ENCODE results near the gene DAAM1. TPM values are rescaled to one million over a fixed set of nuclear protein-coding genes. Genes with fewer than 3 reads are reported as not detected.

The DAAM1 gene
- total RNA-seq, 4 donors from 2014 or later, result 13.5 to 72.7 (median 46.2) TPM

DNA sequence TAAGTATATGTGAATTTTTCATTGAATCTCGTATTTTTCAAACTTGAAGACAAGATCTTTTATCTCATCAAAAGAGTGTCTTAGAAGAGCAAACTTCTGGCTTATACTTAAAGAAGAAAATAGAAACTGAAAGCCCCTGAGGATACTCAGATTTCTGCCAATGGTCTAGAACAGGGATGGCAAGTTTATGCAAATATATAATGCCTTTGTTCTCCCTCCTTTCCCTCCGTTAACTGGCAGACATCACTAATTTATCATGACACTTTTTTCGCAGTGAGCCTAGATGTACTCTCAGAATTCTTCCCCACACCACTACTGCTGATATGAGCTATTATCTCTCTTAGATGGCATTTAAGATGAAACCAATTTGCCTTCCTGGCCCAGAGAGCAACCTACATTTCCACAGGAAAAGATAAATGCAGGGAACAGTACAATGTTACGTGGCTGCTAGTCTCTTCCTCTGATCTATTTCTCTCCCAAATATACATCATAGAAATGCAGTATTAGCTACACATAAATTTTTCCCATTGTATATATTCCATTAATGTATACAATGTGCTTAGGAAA, 40.0 kb upstream of the DAAM1 start:
- no peak for TF ChIP-seq POLR2A (IDR thresholded peaks at IDR 0.05)
- TF ChIP-seq, protein P1, sequence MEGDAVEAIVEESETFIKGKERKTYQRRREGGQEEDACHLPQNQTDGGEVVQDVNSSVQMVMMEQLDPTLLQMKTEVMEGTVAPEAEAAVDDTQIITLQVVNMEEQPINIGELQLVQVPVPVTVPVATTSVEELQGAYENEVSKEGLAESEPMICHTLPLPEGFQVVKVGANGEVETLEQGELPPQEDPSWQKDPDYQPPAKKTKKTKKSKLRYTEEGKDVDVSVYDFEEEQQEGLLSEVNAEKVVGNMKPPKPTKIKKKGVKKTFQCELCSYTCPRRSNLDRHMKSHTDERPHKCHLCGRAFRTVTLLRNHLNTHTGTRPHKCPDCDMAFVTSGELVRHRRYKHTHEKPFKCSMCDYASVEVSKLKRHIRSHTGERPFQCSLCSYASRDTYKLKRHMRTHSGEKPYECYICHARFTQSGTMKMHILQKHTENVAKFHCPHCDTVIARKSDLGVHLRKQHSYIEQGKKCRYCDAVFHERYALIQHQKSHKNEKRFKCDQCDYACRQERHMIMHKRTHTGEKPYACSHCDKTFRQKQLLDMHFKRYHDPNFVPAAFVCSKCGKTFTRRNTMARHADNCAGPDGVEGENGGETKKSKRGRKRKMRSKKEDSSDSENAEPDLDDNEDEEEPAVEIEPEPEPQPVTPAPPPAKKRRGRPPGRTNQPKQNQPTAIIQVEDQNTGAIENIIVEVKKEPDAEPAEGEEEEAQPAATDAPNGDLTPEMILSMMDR (IDR thresholded peaks at IDR 0.05), result no peak
- no peaks in the 10 kb centered on the region for H3K4me1 ChIP-seq
- no peaks in the 10 kb centered on the region for H3K9me3 ChIP-seq
- no peak overlapping the region for H3K27ac ChIP-seq
- H3K27me3 ChIP-seq, result no peaks in the 10 kb centered on the region
- DNase-seq, result no peak
- H3K36me3 ChIP-seq, result no peaks in the 10 kb centered on the region
- no peak overlapping the region for H3K4me3 ChIP-seq
- intact Hi-C loops (cut with DNase I; ENCODE audit: low total_unique reads), result no loop called here

DNA sequence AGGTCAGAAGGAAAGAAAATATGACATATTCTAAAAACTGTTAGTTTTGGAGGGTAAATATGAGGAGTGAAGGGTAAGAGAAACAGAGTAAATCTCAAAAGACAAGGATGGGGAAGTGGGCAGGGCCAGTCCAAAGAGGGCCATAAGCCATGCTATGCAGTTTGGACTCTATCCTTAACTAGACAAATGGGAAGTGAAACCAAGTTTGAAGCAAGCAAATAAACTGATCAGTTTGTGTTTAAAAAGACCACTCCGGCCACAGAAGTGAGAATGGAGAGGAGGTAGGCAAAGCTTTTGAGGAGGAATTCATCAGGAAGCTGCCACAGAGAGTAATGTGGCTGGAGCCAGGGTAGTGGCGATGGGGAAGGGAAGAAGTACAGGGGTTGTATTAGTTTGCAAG, 37.5 kb upstream of the DAAM1 start:
- H3K9me3 ChIP-seq, result no peaks in the 10 kb centered on the region
- no peak for DNase-seq
- no peaks in the 10 kb centered on the region for H3K36me3 ChIP-seq
- TF ChIP-seq, protein P1 (IDR thresholded peaks at IDR 0.05), result no peak
- H3K4me3 ChIP-seq, result no peak overlapping the region
- no peak overlapping the region for H3K27ac ChIP-seq
- H3K4me1 ChIP-seq, result no peaks in the 10 kb centered on the region
- intact Hi-C loops (cut with DNase I; ENCODE audit: low total_unique reads), result no loop called here
- H3K27me3 ChIP-seq, result no peaks in the 10 kb centered on the region

DNA sequence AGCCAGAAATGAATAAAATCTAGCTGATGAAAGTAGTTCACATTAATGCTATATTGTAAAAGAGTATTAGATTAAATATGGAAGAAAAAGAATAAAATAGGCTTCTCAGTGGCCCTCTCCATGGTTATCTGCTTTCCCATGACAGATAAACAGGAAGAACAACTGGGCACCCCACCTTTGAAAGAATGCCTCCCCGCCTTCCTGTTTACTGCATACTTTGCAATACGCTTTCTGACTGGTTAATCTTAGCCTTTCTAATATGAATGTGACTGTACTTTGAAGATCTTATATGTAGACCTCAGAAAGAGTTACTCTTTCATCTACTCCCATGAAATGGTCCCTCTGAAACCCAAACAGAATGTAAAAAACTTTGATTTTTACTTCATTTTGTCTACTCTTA, 34.1 kb upstream of the DAAM1 start:
- H3K27me3 ChIP-seq, result no peaks in the 10 kb centered on the region
- no peak for DNase-seq
- TF ChIP-seq, protein P1 (IDR thresholded peaks at IDR 0.05), result no peak
- no peak for TF ChIP-seq POLR2A (IDR thresholded peaks at IDR 0.05)
- H3K36me3 ChIP-seq, result no peaks in the 10 kb centered on the region
- intact Hi-C loops (cut with DNase I; ENCODE audit: low total_unique reads), result no loop called here
- H3K9me3 ChIP-seq, result no peaks in the 10 kb centered on the region
- H3K27ac ChIP-seq, result no peak overlapping the region
- H3K4me1 ChIP-seq, result no peaks in the 10 kb centered on the region
- H3K4me3 ChIP-seq, result no peak overlapping the region

DNA sequence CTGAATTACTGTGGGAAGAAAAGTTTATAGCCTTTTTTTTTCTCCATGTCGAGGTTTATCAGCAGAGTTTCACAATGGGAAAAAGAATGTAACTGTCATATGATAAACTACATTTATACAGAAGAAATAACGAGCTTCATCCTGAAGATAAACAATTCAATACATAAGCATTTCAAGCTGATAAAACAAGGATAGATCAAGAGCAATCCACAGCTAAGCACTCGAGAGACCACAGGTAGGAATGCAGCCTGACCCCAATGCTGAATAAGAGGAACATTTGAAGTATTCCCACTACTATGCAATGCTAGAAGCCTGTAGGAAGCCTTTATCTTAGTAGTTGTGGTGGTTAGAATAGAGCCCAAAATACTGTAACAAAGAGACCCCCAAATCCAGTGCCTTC, 32.6 kb upstream of the DAAM1 start:
- Histone ChIP-seq H3K4me1 (no peaks in the 10 kb centered on the region), H3K9me3 (no peaks in the 10 kb centered on the region), H3K4me3 (no peak overlapping the region), H3K27me3 (no peaks in the 10 kb centered on the region), H3K36me3 (no peaks in the 10 kb centered on the region), H3K27ac (no peak overlapping the region)
- DNase-seq, result no peak
- intact Hi-C loops (cut with DNase I; ENCODE audit: low total_unique reads), result no loop called here
- no peak for TF ChIP-seq POLR2A (IDR thresholded peaks at IDR 0.05)
- TF ChIP-seq, protein P1 (IDR thresholded peaks at IDR 0.05), result no peak

DNA sequence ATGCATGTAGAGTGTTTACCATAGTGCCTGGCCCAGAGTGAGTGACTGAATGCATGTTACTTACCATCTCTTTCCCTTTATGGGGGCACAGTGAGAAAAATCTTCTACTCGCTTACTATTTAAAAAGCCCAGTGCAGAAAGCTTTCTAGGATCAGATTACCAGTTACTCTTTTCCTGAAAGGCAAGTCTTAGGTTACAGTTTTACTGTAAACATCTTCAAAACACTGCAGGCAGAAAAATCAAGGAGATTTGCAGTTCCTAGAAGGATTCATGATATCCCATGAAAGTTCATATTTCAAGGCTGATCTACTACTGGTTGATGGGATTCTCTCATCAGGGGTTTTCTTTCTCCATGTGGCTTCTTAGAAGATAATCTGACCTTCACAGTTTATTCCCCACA, 29.3 kb upstream of the DAAM1 start:
- intact Hi-C loops (cut with DNase I; ENCODE audit: low total_unique reads), result no loop called here
- H3K4me1 ChIP-seq, result no peaks in the 10 kb centered on the region
- no peaks in the 10 kb centered on the region for H3K9me3 ChIP-seq
- no peak overlapping the region for H3K4me3 ChIP-seq
- TF ChIP-seq POLR2A (IDR thresholded peaks at IDR 0.05), result no peak
- TF ChIP-seq, protein P1 (IDR thresholded peaks at IDR 0.05), result no peak
- no peak overlapping the region for H3K27ac ChIP-seq
- H3K36me3 ChIP-seq, result no peaks in the 10 kb centered on the region
- no peaks in the 10 kb centered on the region for H3K27me3 ChIP-seq
- no peak for DNase-seq

Measured in uterus (tissue), 4 donors.